Activated T-cell treated with anti-CD3 and anti-CD28 coated beads for 1 hour (primary cell): ENCODE results near the gene TAGLN2.
A peak's percentile ranks its signal among the peaks of the same experiment; 100 is the strongest.
"Not testable (repeated sequence)": the region's sequence is repeated elsewhere in the genome, so short reads cannot be mapped to it uniquely, and the experiment has no call there.

Experiments used
- DNase-seq: peaks from one replicate; pipeline ENCODE4 v3.0.0-alpha.2; 2020; ENCODE audit warnings: low read depth

TAGLN2 gene

DNA sequence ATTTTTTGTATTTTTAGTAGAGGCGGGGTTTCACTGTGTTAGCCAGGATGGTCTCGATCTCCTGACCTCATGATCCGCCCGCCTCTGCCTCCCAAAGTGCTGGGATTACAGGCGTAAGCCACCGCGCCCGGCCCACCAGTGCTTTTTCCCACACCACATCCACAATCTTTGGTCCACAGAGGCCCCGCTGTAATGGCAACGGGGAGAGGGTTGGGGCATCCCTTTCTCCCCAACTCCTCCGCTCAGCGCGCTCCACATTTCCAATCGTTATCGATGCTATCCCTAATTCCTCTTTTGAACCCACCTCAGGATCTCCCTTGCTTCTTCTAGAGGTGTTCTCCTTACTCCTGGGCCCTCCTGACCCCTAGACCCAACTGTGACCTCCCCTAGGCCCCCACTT, 25.7 kb downstream of the TAGLN2 start:
- not testable (repeated sequence) for DNase-seq

DNA sequence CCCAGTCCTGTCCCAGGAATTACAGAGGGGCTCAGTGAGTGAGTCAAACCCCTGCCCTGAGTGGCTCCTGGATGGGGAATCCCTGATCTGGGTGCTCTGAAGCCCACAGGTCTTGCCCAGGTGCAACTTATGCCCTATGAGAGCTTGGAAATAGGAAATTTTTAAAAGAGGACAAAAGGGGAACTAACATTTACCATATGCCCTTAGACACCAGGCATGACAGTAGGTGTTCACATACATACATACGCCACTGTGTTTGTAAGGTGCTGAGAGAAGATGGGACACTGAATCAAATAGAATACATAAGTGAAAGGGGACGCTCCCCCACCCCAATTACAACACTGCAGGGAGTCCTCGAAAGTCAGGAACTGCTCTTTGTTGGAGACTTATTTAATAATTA, 26.8 kb downstream of the TAGLN2 start:
- DNase-seq = no peak

- no peak for DNase-seq
These were observed 27.3 kb downstream of the TAGLN2 start for GRCh38 chr1:159897962-159898361.

- DNase-seq = no peak
These were observed 28.8 kb downstream of the TAGLN2 start for GRCh38 chr1:159896546-159896930.

DNA sequence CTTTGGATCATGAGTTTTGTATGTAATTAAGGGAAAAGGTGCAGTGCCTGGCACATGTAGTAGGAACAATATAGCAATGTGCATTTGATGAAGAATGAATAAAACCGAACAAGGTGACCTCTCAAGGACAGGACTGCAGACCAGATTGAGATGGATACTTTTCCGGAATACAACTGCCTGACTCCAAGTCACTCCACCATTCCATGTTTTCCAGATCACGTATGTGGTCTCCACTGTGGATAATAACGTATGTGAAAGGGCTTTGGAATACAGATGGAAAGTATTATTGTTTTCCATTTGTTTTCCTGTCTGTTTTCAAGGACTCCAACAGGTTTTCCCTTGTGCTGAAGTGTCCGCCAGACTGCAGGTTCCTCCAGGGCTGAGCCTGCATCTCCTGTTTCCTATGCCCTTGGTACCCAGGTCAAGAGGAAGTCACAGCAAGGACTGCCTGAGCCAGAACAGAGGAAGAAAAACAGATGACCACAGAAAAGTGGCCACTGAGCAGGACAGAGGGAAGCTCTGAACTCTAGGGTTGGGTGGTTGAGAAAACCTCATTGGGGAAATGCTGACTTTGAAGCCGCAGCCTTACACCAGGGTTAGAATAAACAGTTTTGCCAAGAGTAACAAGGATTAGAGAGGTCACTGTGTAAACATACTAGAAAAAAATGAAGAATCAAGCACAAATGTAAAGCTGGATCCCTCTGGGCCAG, 29.3 kb downstream of the TAGLN2 start:
- DNase-seq = no peak

GRCh38 chr1:159895286-159895685, 30.0 kb downstream of the TAGLN2 start:
- DNase-seq = no peak

- DNase-seq = no peak
These were observed 32.4 kb downstream of the TAGLN2 start for GRCh38 chr1:159892944-159893343.

GRCh38 chr1:159891275-159892157, 33.8 kb downstream of the TAGLN2 start:
- peak; percentile 68 for DNase-seq

DNA sequence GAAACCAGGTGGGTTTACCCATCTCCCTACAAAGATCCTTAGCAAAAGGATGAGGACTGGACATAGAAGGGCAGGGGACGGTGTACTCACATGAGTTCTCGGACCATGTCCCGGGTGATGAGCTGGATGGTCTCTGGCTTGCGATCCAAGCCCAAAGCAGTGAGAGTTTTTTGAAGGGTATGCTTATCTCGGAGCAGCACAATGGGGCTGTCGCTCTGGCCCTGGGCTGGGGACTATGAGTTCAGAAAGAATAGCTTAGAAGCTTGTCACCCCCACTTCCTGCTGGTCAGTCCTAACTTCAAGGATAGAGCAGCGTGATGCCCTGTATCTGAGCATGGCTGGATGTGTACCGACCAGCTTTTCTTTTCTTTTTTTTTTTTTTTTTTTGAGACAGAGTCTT, 34.9 kb downstream of the TAGLN2 start:
- DNase-seq = no peak

DNA sequence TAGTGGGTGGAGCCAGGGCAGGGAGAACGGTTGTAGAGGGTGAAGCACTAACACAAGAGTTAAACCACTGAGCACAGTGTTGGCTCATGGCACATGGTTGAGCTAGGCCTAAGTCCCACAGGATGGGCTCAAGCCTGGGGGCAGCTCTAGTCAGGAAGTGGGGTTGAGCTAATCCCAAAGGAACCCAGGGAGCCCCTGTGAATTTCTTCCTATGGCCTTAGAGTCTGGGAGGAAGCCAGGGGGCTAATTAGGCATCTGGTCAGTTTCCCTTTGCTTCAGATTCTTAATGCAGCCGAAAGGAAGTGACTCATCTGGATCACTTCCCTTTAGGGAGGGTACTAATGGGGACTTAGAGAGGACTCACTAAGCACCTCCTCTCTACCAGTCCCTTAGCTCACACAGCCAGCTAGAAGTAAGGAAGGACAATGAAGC, 35.5 kb downstream of the TAGLN2 start:
- no peak for DNase-seq

DNA sequence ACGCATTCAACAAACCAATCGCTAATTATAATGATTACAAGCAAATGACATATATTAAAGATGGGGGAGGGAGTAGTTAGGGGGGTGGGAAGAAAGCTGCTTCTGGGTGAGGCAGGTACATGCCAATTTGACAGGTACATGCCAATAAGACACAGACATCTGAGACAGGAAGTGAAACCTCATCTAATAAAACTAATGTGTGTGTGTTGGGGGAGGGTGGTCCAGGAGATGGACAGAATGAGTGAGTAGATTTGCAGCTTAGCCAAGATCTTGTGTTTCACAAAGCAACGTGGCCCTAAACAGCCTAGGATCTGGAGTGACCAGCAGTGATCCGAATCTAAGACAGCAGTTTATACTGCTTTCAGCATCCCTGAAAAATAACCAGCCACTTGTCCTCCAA, 36.1 kb downstream of the TAGLN2 start:
- no peak for DNase-seq

GRCh38 chr1:159884296-159884695, 41.0 kb downstream of the TAGLN2 start:
- no peak for DNase-seq

GRCh38 chr1:159883134-159883533, 42.2 kb downstream of the TAGLN2 start:
- no peak for DNase-seq

GRCh38 chr1:159882527-159882862, 42.8 kb downstream of the TAGLN2 start:
- no peak for DNase-seq

GRCh38 chr1:159881622-159882526, 43.4 kb downstream of the TAGLN2 start:
- peak; percentile 23 for DNase-seq

GRCh38 chr1:159880430-159880829, 44.9 kb downstream of the TAGLN2 start:
- no peak for DNase-seq

DNA sequence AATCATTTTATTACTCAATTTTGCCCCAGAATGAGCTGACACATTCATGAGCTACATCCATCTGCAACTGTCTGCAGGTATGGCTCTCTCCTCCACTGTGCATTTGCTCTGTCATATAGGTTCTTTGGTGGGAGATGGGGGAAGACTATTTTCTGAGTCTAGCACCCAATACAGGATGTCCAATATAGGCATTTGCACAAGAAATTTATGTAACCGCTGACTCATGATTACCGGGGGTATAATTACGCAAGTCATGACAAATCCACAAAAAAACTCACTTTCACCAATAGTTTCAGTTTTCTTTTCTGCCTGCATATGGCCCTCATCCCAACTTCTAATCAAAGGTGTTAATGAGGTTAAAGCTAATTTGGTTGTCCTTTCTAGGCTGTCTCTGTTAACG, 45.3 kb downstream of the TAGLN2 start:
- no peak for DNase-seq

- DNase-seq = no peak
These were observed 46.2 kb downstream of the TAGLN2 start for GRCh38 chr1:159879136-159879535.

GRCh38 chr1:159877695-159878444, 47.4 kb downstream of the TAGLN2 start:
- no peak for DNase-seq

- no peak for DNase-seq
These were observed 51.7 kb downstream of the TAGLN2 start for GRCh38 chr1:159873530-159874143.

- DNase-seq = no peak
These were observed 52.4 kb downstream of the TAGLN2 start for GRCh38 chr1:159872891-159873290.
